ENCODE results near the gene EDC3. TPM values are rescaled to one million over a fixed set of nuclear protein-coding genes. Genes with fewer than 3 reads are reported as not detected.

Gene EDC3
- polyA plus RNA-seq, 1 donor: 31.1 TPM

DNA sequence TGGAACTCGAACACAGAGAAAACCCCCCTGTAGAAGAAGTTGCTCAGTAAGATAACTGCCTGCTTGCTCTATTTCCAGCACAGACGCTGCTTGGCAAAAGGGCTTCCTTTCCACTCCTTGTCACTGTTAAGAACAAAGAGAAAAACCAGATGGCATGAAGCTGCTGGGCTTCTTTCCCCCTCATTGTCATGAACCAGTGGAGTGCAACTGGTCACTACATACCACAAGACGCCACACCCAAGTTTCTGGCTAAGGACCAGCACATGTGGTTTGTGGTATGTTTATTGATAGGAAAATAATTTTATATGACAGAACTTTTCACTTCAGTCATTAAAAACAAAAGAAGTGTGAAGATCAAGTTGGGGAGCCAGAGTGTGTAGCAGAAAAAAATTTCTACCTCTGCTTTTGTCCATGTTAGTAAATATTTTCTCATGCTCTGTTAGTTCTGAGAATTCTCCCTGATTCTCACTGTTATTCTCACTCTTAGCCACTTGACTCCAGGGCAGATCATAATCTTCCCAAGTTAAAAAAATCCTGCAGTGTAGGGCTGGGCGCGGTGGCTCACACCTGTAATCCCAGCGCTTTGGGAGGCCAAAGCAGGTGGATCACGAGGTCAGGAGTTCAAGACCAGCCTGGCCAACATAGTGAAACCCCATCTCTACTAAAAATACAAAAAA lies 42.3 kb downstream of the EDC3 start:
- DNase-seq: no peak
- H3K36me3 ChIP-seq (ENCODE audit: control insufficient read depth, insufficient read depth, low read length): peaks cover 18% of the 10 kb centered on the region
- no peak overlapping the region for H3K27ac ChIP-seq (ENCODE audit: low read length)
- no peaks in the 10 kb centered on the region for H3K27me3 ChIP-seq (ENCODE audit: control insufficient read depth, insufficient read depth, low read length)
- no peaks in the 10 kb centered on the region for H3K4me1 ChIP-seq (ENCODE audit: control insufficient read depth, insufficient read depth, low read length)
- WGBS (ENCODE audit: insufficient coverage, low lambda C conversion rate): no CpG with 5 or more reads among the region's 7 CpGs
- no peaks in the 10 kb centered on the region for H3K9me3 ChIP-seq (ENCODE audit: control insufficient read depth, low read depth, low read length)
- H3K4me3 ChIP-seq (ENCODE audit: low read length): no peak overlapping the region

DNA sequence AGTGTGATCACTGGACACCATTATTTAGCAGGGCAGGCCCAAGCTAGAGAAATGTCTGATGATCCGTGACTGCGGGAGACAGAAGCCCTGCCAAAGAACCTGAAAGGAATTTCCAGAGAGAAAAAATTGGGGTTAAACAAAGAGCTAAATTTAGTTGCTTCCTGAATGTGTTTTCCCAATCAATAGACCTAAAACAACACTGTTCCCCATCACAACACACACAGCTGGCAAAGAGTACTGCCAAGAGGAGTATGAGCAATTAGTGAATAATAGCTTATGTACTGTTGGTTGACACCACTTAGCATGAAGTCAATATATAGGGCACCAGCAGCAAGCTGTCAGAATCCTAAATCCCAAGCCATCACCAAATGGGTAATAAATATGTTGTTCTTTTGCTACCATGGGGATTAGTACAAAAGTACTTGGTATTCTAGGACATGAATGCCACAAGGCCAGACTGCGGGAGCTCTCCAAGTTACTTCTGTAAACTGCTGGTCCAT lies 44.5 kb downstream of the EDC3 start:
- no peak overlapping the region for H3K27ac ChIP-seq (ENCODE audit: low read length)
- H3K27me3 ChIP-seq (ENCODE audit: control insufficient read depth, insufficient read depth, low read length): no peaks in the 10 kb centered on the region
- DNase-seq: no peak
- peaks cover 18% of the 10 kb centered on the region for H3K36me3 ChIP-seq (ENCODE audit: control insufficient read depth, insufficient read depth, low read length)
- no CpG with 5 or more reads among the region's 3 CpGs for WGBS (ENCODE audit: insufficient coverage, low lambda C conversion rate)
- H3K9me3 ChIP-seq (ENCODE audit: control insufficient read depth, low read depth, low read length): no peaks in the 10 kb centered on the region
- H3K4me3 ChIP-seq (ENCODE audit: low read length): no peak overlapping the region
- no peaks in the 10 kb centered on the region for H3K4me1 ChIP-seq (ENCODE audit: control insufficient read depth, insufficient read depth, low read length)

DNA sequence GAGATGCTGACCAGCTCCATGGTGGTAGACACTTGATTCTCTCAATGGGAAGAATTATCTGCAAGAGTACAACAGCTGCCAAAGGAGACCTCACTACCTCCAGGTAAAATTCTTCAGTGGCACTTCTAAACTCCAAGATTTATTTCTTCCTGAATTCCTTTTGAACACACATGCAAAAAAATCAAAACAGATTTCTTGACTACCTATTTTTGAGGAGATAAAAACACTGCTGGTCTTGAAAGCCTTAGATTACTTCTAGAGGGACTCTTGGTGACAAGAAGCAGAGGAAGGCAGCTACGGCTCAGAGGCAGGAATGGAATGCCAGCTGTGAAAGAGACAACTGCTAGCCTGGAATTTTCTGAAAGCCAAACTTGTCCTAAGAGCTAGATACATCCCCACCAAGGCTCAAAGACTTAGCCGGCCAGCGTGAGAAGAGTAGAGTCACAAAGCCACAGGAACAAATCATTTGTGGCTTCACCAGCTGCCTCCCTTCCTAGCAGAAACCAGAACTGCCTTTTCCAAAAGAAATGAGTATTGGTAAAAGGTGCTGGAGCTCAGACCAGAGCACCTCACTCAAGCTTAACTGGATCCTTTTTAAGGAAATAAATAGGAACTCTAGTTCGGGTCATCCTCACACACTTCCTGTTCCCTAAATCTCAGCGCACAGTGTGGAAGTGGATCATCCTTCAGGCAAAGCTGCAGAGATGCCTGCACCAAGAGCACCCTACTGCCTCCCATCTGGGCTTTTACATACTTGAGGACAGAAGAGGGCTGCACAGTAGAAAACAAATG lies 47.6 kb downstream of the EDC3 start:
- Histone ChIP-seq H3K27ac (ENCODE audit: low read length) (no peak overlapping the region), H3K4me3 (ENCODE audit: low read length) (no peak overlapping the region), H3K4me1 (ENCODE audit: control insufficient read depth, insufficient read depth, low read length) (peaks cover 10% of the 10 kb centered on the region), H3K27me3 (ENCODE audit: control insufficient read depth, insufficient read depth, low read length) (no peaks in the 10 kb centered on the region), H3K36me3 (ENCODE audit: control insufficient read depth, insufficient read depth, low read length) (peaks cover 15% of the 10 kb centered on the region), H3K9me3 (ENCODE audit: control insufficient read depth, low read depth, low read length) (no peaks in the 10 kb centered on the region)
- no peak for DNase-seq
- 100% methylated on average over 1 of the region's 5 CpGs for WGBS (ENCODE audit: insufficient coverage, low lambda C conversion rate)

DNA sequence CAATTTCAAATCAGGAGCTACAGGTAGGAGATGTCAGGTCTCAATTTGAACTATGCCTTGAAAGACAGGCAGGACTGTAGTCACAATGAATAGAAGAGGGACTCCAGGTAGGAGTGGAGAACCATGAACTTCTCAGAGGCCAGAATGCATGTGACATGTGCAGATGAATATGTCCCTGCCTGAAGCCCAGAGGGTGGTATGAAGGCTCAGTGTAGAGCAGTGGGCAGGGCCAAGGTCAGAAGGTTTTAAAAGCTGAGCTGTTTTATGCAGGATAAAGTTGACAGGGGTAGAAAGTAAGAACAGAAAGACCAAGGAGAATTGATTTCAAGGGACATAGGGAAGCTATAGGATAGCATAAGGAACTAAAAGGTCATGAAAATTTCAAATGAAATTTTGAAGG lies 49.3 kb downstream of the EDC3 start:
- Histone ChIP-seq H3K27ac (ENCODE audit: low read length) (no peak overlapping the region), H3K36me3 (ENCODE audit: control insufficient read depth, insufficient read depth, low read length) (peaks cover 13% of the 10 kb centered on the region), H3K9me3 (ENCODE audit: control insufficient read depth, low read depth, low read length) (no peaks in the 10 kb centered on the region), H3K27me3 (ENCODE audit: control insufficient read depth, insufficient read depth, low read length) (no peaks in the 10 kb centered on the region), H3K4me3 (ENCODE audit: low read length) (no peak overlapping the region), H3K4me1 (ENCODE audit: control insufficient read depth, insufficient read depth, low read length) (peaks cover 26% of the 10 kb centered on the region)
- DNase-seq: no peak

DNA sequence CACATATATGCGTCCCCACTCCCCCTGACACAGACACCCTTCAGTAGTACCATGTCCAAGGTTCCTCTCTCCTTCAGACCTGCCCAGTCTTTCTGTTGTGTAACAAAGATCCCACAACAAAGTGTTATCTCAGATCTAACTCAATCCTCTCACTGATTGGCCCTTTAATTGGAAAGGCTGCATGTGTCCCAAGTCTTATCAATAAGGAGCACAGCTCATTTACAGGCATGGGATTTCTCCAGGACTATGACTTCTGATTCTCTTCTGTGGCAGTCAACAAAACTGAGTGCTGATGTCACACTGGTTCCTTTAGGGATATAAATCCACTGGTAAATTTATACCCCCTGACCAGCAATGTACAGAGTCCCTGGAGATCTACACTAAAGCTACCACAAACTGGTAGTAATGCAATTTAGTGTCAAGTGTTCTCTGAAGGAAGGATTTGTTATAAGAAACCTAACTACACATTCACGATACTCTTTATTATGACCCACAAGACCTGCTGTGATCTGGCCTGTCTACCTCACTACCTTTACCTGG lies 52.1 kb downstream of the EDC3 start:
- Histone ChIP-seq H3K36me3 (ENCODE audit: control insufficient read depth, insufficient read depth, low read length) (peaks cover 29% of the 10 kb centered on the region), H3K9me3 (ENCODE audit: control insufficient read depth, low read depth, low read length) (no peaks in the 10 kb centered on the region), H3K4me3 (ENCODE audit: low read length) (no peak overlapping the region), H3K4me1 (ENCODE audit: control insufficient read depth, insufficient read depth, low read length) (peaks cover 35% of the 10 kb centered on the region), H3K27ac (ENCODE audit: low read length) (peak overlapping the region; percentile 79), H3K27me3 (ENCODE audit: control insufficient read depth, insufficient read depth, low read length) (no peaks in the 10 kb centered on the region)
- 86% methylated on average over 1 of the region's 2 CpGs for WGBS (ENCODE audit: insufficient coverage, low lambda C conversion rate)
- DNase-seq: peak in 1 of 2 donors; percentile 43

- WGBS (ENCODE audit: insufficient coverage, low lambda C conversion rate): no CpG with 5 or more reads among the region's 11 CpGs
- peak overlapping the region; percentile 79 for H3K27ac ChIP-seq (ENCODE audit: low read length)
- no peak overlapping the region for H3K4me3 ChIP-seq (ENCODE audit: low read length)
- H3K36me3 ChIP-seq (ENCODE audit: control insufficient read depth, insufficient read depth, low read length): peaks cover 33% of the 10 kb centered on the region
- no peaks in the 10 kb centered on the region for H3K27me3 ChIP-seq (ENCODE audit: control insufficient read depth, insufficient read depth, low read length)
- peaks cover 35% of the 10 kb centered on the region for H3K4me1 ChIP-seq (ENCODE audit: control insufficient read depth, insufficient read depth, low read length)
- DNase-seq: peak in 1 of 2 donors; percentile 28
- no peaks in the 10 kb centered on the region for H3K9me3 ChIP-seq (ENCODE audit: control insufficient read depth, low read depth, low read length)
Observed at GRCh38 chr15:74642734-74643664, 52.8 kb downstream of the EDC3 start.

GRCh38 chr15:74642348-74642733 lies 53.5 kb downstream of the EDC3 start:
- Histone ChIP-seq H3K36me3 (ENCODE audit: control insufficient read depth, insufficient read depth, low read length) (peaks cover 32% of the 10 kb centered on the region), H3K27ac (ENCODE audit: low read length) (peak overlapping the region; percentile 79), H3K9me3 (ENCODE audit: control insufficient read depth, low read depth, low read length) (no peaks in the 10 kb centered on the region), H3K4me1 (ENCODE audit: control insufficient read depth, insufficient read depth, low read length) (peaks cover 35% of the 10 kb centered on the region), H3K27me3 (ENCODE audit: control insufficient read depth, insufficient read depth, low read length) (no peaks in the 10 kb centered on the region), H3K4me3 (ENCODE audit: low read length) (no peak overlapping the region)
- no CpG with 5 or more reads among the region's 4 CpGs for WGBS (ENCODE audit: insufficient coverage, low lambda C conversion rate)
- peak; percentile 80 to 90 for DNase-seq

DNA sequence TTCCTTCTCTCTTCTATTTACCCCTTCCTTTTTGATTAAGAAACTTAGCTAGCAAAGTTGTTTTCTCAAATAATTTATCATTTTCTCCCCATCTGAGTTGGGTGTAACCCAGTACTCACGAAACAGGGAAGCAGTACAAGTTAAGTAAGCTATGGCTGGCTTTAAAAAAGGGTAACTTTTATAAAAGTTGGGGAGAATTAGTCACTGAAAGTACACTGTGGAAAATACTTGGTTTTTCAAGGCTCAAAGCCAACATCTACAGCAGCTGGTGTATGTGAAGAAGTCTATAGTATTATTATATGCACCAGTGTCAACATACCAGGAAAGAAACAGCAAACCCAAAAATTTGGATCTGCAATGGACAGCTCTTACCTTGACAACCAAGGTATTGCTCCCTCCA lies 54.7 kb downstream of the EDC3 start:
- Histone ChIP-seq H3K4me1 (ENCODE audit: control insufficient read depth, insufficient read depth, low read length) (peaks cover 35% of the 10 kb centered on the region), H3K9me3 (ENCODE audit: control insufficient read depth, low read depth, low read length) (no peaks in the 10 kb centered on the region), H3K27me3 (ENCODE audit: control insufficient read depth, insufficient read depth, low read length) (no peaks in the 10 kb centered on the region), H3K36me3 (ENCODE audit: control insufficient read depth, insufficient read depth, low read length) (peaks cover 42% of the 10 kb centered on the region), H3K4me3 (ENCODE audit: low read length) (no peak overlapping the region), H3K27ac (ENCODE audit: low read length) (no peak overlapping the region)
- 80% methylated on average over 1 of the region's 1 CpG for WGBS (ENCODE audit: insufficient coverage, low lambda C conversion rate)
- DNase-seq: no peak

DNA sequence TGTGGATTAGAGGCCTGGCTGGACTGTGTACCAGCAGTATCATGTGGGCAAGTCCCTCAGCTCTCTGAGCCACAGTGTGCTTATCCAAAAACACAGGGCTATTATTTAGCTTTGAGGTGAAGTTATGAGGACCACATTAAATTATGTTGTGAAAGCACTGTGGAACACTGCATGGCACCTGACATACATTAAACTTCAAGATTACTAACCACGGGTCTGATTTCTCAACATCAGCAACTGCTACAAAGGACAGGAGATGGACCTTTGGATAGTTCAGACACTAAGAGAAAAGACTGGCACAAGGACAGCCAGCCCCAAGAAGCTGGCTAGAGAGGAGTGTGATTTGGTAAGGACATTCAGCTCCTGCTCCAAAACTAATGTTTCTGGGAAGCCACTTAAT lies 58.8 kb downstream of the EDC3 start:
- peak; percentile 52 to 67 for DNase-seq
- Histone ChIP-seq H3K9me3 (ENCODE audit: control insufficient read depth, low read depth, low read length) (no peaks in the 10 kb centered on the region), H3K27me3 (ENCODE audit: control insufficient read depth, insufficient read depth, low read length) (no peaks in the 10 kb centered on the region), H3K36me3 (ENCODE audit: control insufficient read depth, insufficient read depth, low read length) (peaks cover 80% of the 10 kb centered on the region), H3K4me3 (ENCODE audit: low read length) (no peak overlapping the region), H3K4me1 (ENCODE audit: control insufficient read depth, insufficient read depth, low read length) (peaks cover 13% of the 10 kb centered on the region), H3K27ac (ENCODE audit: low read length) (no peak overlapping the region)
- WGBS (ENCODE audit: insufficient coverage, low lambda C conversion rate): no CpG with 5 or more reads among the region's 1 CpG

DNA sequence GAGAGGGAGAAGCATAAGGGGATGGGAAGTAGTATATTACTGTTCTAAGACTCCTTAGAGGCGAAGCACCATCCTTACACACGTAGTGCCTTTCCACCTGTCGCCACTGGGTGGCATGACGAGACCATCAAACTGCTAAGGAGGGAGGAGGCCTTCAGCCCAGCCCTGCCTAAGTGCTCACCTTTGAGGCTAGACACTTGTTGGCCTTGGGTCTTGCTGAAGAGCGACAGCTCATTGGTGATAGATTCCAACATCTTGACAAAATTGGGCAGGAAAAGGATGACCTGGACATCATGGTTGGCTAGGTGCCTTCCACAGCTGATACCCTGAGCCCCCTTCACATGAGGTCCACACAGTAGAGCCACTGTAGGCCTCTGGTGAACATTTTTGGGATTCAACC lies 60.6 kb downstream of the EDC3 start:
- peak; percentile 49 to 53 for DNase-seq
- no CpG with 5 or more reads among the region's 5 CpGs for WGBS (ENCODE audit: insufficient coverage, low lambda C conversion rate)
- no peaks in the 10 kb centered on the region for H3K9me3 ChIP-seq (ENCODE audit: control insufficient read depth, low read depth, low read length)
- H3K36me3 ChIP-seq (ENCODE audit: control insufficient read depth, insufficient read depth, low read length): peaks cover 92% of the 10 kb centered on the region
- no peaks in the 10 kb centered on the region for H3K4me1 ChIP-seq (ENCODE audit: control insufficient read depth, insufficient read depth, low read length)
- no peaks in the 10 kb centered on the region for H3K27me3 ChIP-seq (ENCODE audit: control insufficient read depth, insufficient read depth, low read length)
- H3K27ac ChIP-seq (ENCODE audit: low read length): no peak overlapping the region
- no peak overlapping the region for H3K4me3 ChIP-seq (ENCODE audit: low read length)
